Measurements from ENCODE around the gene USP33. TPM values are rescaled to one million over a fixed set of nuclear protein-coding genes. Genes with fewer than 3 reads are reported as not detected.
A peak's percentile ranks its signal among the peaks of the same experiment; 100 is the strongest.

The USP33 gene
- total and polyA plus RNA-seq, 2 of the 13 experiments (the other 11 are each of a cell fraction or from before 2014, with no cell fraction given) = 32.0 to 49.1 TPM

GRCh38 chr1:77779529-77780281 lies 20.1 kb upstream of the USP33 start, which contains the start of gene MIGA1 (continued):
- TF ChIP-seq ONECUT2 (CRISPR knock-in tag; IDR thresholded peaks at IDR 0.05) (no peak), ZNF124 (CRISPR knock-in tag; IDR thresholded peaks at IDR 0.05) (no peak), SRSF4 (IDR thresholded peaks at IDR 0.05; ENCODE audit: low read depth, low read length, poor library complexity, severe bottlenecking) (no peak), DMAP1 (CRISPR knock-in tag; IDR thresholded peaks at IDR 0.05) (peak; percentile 55; the same call in 1 of the 2 replicates), MIER3 (CRISPR knock-in tag; IDR thresholded peaks at IDR 0.05; ENCODE audit: borderline replicate concordance) (no peak; the same call in 1 of the 2 replicates), MBD4 (IDR thresholded peaks at IDR 0.05; ENCODE audit: borderline replicate concordance, low read length) (no peak), ZNF784 (CRISPR knock-in tag; IDR thresholded peaks at IDR 0.05; ENCODE audit: borderline replicate concordance) (0 out of 2 replicates have a peak, but pooled peaks have one; percentile 28), FOXP4 (CRISPR knock-in tag; IDR thresholded peaks at IDR 0.05) (peak; percentile 39; the same call in 1 of the 2 replicates), ZMYM4 (CRISPR knock-in tag; IDR thresholded peaks at IDR 0.05) (peak; percentile 52; the same call in 1 of the 2 replicates), RARA (CRISPR knock-in tag; IDR thresholded peaks at IDR 0.05) (no peak), ZNF235 (CRISPR knock-in tag; IDR thresholded peaks at IDR 0.05; ENCODE audit: borderline replicate concordance) (no peak), HNF4G (IDR thresholded peaks at IDR 0.05; ENCODE audit: borderline replicate concordance, low read depth, low read length) (peak; percentile 74), HNF4G (CRISPR knock-in tag; IDR thresholded peaks at IDR 0.05; ENCODE audit: borderline replicate concordance, low read depth) (no peak; the same call in 1 of the 2 replicates), NRL (CRISPR knock-in tag; IDR thresholded peaks at IDR 0.05; ENCODE audit: borderline replicate concordance) (peak; percentile 44; the same call in 1 of the 2 replicates), ZNF777 (CRISPR knock-in tag; IDR thresholded peaks at IDR 0.05) (no peak), ZNF816 (CRISPR knock-in tag; IDR thresholded peaks at IDR 0.05; ENCODE audit: borderline replicate concordance) (0 out of 2 replicates have a peak, but pooled peaks have one; percentile 44), ARID4A (CRISPR knock-in tag; IDR thresholded peaks at IDR 0.05; ENCODE audit: borderline replicate concordance) (peak; percentile 90), SMAD3 (CRISPR knock-in tag; IDR thresholded peaks at IDR 0.05) (peak; percentile 66; the same call in 1 of the 2 replicates), ZNF557 (CRISPR knock-in tag; IDR thresholded peaks at IDR 0.05) (no peak; the same call in 1 of the 2 replicates), PITX1 (CRISPR knock-in tag; IDR thresholded peaks at IDR 0.05) (peak; percentile 72; the same call in 1 of the 2 replicates), SMAD9 (CRISPR knock-in tag; IDR thresholded peaks at IDR 0.05) (no peak), CHCHD3 (CRISPR knock-in tag; IDR thresholded peaks at IDR 0.05) (no peak), SCMH1 (CRISPR knock-in tag; IDR thresholded peaks at IDR 0.05; ENCODE audit: borderline replicate concordance) (no peak)
